Esophagus squamous epithelium (tissue), 4 donors: ENCODE measurements around the gene TMOD2.

Experiments
- CTCF ChIP-seq, 6 experiments: fragments of 450-650 bp in 4 of 6; fragments of 200-600 bp in 2 of 6; sonication (generic) in 2 of 6; IDR thresholded peaks; one replicate each; pipeline ENCODE4 v1.5.1; 2016 to 2019; ENCODE audit warnings: antibody characterized with exemption in 6 of 6, mild to moderate bottlenecking in 4 of 6, moderate library complexity in 4 of 6
- POLR2A ChIP-seq, 4 donors: fragments of 450-650 bp; IDR thresholded peaks; one replicate each; pipeline ENCODE4 v1.6.1; 2017; ENCODE audit warnings: antibody characterized with exemption in 4 of 4, mild to moderate bottlenecking in 4 of 4, moderate library complexity in 3 of 4

- no peak for TF ChIP-seq CTCF (IDR thresholded peaks at IDR 0.05)
- no peak for TF ChIP-seq POLR2A (IDR thresholded peaks at IDR 0.05)
Observed at GRCh38 chr15:51758645-51759044, 7.2 kb downstream of the TMOD2 start.
